MCF 10A (cell line): Measurements from ENCODE around the gene AJAP1. TPM values are rescaled to one million over a fixed set of nuclear protein-coding genes. Genes with fewer than 3 reads are reported as not detected.

Experiments
- BruUV-seq: library from RNA; stranded (reverse); fragments of 400-500 nt; replicated peaks from 2 replicates; lab custom pipeline; 2021; lab: Mats Ljungman, UMichigan
- CTCF ChIA-PET: fragments of 300-600 bp; sonication (Branson Sonifier 250); formaldehyde crosslinking; extraction: SDS; loops from one replicate; lab custom pipeline; 2021; ENCODE audit warnings: antibody characterized with exemption, inconsistent platforms; lab: Yijun Ruan, JAX
- POLR2A ChIA-PET: fragments of 300-600, 350-650 bp; sonication (Branson Sonifier 250); formaldehyde crosslinking; extraction: SDS; loops from one replicate; lab custom pipeline; 2020; ENCODE audit warnings: antibody characterized with exemption, inconsistent platforms; lab: Yijun Ruan, JAX
- DNase-seq: peaks from one replicate; pipeline ENCODE4 v3.0.0-alpha.2; 2018; ENCODE audit not compliant: unreplicated experiment
- H3K27ac Mint-ChIP-seq: one replicate; pipeline ENCODE4 v1.8.0; 2022; ENCODE audit warnings: mild to moderate bottlenecking, low read depth, mixed read lengths; ENCODE audit not compliant: unreplicated experiment
- H3K27me3 Mint-ChIP-seq: one replicate; pipeline ENCODE4 v1.8.0; 2022; ENCODE audit warnings: mixed read lengths; ENCODE audit not compliant: insufficient read depth, unreplicated experiment
- H3K36me3 Mint-ChIP-seq: one replicate; pipeline ENCODE4 v1.8.0; 2022; ENCODE audit warnings: mild to moderate bottlenecking, moderate library complexity, mixed read lengths; ENCODE audit not compliant: insufficient read depth, unreplicated experiment
- H3K4me1 Mint-ChIP-seq: one replicate; pipeline ENCODE4 v1.8.0; 2022; ENCODE audit warnings: mixed read lengths; ENCODE audit not compliant: insufficient read depth, unreplicated experiment
- H3K4me3 Mint-ChIP-seq: one replicate; pipeline ENCODE4 v1.8.0; 2022; ENCODE audit warnings: mild to moderate bottlenecking, moderate library complexity, mixed read lengths; ENCODE audit not compliant: unreplicated experiment
- H3K9me3 Mint-ChIP-seq: one replicate; pipeline ENCODE4 v1.8.0; 2022; ENCODE audit warnings: mixed read lengths; ENCODE audit not compliant: unreplicated experiment
- intact Hi-C: fragments of 100-400 bp; cut with micrococcal nuclease; formaldehyde crosslinking; loops from 2 replicates; pipeline ENCODE4 v1.14.1; 2022
- total RNA-seq: library from RNA; stranded (reverse); gene quantifications from 2 replicates; pipeline ENCODE4 v1.2.3, GENCODE V29; 2022
- TF ChIP-seq, protein P1 (sequence below): fragments of 200-600 bp; IDR thresholded peaks from one replicate; pipeline ENCODE4 v1.8.0; 2022; ENCODE audit warnings: antibody characterized with exemption, mild to moderate bottlenecking; ENCODE audit not compliant: unreplicated experiment

The AJAP1 gene
- total RNA-seq, 1 experiment from 2014 or later, result not detected

DNA sequence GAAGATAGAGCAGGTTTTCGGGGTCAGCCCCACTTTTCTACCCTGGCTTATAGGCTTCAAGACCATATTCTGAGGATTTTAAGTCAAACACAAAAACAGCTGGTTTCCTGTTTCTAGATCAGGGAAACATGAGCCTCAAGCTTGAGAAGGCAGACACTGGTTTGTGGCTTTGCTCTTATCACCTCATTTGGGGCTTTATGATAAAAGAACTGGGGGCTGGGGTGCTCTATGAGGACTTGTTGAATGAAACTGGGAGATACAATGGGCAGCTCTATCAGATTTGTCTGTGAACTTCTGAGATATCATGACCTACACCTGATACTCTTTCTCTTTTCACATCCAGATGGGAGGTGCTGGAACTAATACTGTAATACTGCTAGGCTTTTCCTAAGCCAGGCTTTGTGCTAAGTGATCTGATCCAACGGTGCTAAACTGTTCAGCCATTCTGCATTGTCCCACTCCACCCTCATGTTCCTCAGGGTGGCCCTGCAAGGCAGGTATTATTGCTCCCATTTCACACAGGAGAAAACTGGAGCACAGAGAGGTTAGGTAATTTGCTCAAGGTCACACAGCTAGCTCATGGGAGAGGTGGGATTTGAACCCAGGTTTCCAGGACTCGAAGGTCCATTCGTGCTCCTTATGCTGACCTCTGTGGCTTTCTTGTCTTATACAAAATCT is 6.6 kb downstream of the AJAP1 start:
- H3K27ac Mint-ChIP-seq, result no peak overlapping the region
- H3K4me1 Mint-ChIP-seq, result no peaks in the 10 kb centered on the region
- intact Hi-C loops, result no loop called here
- no peak for DNase-seq
- ChIA-PET POLR2A (no interaction called here), CTCF (interaction anchor here (1.1 kb wide), 1 partner anchor 10 kb away, joined by 3 read pairs; no protein-coding TSS in a partner anchor)
- TF ChIP-seq, protein P1, sequence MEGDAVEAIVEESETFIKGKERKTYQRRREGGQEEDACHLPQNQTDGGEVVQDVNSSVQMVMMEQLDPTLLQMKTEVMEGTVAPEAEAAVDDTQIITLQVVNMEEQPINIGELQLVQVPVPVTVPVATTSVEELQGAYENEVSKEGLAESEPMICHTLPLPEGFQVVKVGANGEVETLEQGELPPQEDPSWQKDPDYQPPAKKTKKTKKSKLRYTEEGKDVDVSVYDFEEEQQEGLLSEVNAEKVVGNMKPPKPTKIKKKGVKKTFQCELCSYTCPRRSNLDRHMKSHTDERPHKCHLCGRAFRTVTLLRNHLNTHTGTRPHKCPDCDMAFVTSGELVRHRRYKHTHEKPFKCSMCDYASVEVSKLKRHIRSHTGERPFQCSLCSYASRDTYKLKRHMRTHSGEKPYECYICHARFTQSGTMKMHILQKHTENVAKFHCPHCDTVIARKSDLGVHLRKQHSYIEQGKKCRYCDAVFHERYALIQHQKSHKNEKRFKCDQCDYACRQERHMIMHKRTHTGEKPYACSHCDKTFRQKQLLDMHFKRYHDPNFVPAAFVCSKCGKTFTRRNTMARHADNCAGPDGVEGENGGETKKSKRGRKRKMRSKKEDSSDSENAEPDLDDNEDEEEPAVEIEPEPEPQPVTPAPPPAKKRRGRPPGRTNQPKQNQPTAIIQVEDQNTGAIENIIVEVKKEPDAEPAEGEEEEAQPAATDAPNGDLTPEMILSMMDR, result no peak
- no peaks in the 10 kb centered on the region for H3K36me3 Mint-ChIP-seq
- H3K4me3 Mint-ChIP-seq, result no peak overlapping the region
- no peaks in the 10 kb centered on the region for H3K27me3 Mint-ChIP-seq
- BruUV-seq, result no TSS peak
- no peaks in the 10 kb centered on the region for H3K9me3 Mint-ChIP-seq

DNA sequence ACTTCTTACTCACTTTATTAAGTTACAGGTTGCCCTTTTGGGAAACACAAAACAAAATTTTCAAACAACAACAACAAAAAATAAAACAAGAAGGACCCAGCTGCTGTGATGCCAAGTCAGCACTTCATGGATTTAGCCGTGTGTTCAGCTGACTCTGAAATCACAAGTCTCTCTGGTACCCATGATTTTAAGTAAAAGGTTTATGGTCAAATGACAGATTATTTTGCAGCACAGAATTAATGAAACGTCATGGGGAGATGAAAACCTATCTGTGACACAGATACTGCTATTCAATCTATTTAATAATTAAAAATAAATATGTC is 7.1 kb downstream of the AJAP1 start:
- Mint-ChIP-seq H3K4me3 (no peak overlapping the region), H3K9me3 (no peaks in the 10 kb centered on the region), H3K27me3 (no peaks in the 10 kb centered on the region), H3K36me3 (no peaks in the 10 kb centered on the region), H3K4me1 (no peaks in the 10 kb centered on the region), H3K27ac (no peak overlapping the region)
- intact Hi-C loops, result no loop called here
- ChIA-PET CTCF (no interaction called here), POLR2A (no interaction called here)
- DNase-seq, result no peak
- BruUV-seq, result no TSS peak
- TF ChIP-seq, protein P1, result no peak

DNA sequence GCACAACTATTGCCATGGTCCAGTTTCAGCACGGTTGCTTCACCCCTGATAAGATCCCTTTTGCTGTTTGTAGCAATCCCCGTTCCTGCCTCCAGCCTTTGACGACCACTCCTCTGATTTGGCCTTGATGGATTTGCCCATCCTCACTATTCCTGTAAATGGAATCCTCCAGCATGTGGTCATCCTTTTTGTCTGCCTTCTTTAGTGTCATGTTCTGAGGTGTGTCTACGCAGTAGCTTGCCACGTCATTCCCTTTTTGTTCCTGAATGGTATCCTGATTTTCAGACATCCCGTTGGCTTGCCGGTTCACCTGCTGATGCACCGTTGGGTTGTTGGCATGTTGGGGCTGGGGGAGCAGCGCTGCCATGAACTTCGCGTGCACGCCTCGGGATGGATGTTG is 7.8 kb downstream of the AJAP1 start:
- H3K36me3 Mint-ChIP-seq, result no peaks in the 10 kb centered on the region
- no peaks in the 10 kb centered on the region for H3K4me1 Mint-ChIP-seq
- H3K4me3 Mint-ChIP-seq, result no peak overlapping the region
- intact Hi-C loops, result no loop called here
- ChIA-PET POLR2A (no interaction called here), CTCF (interaction anchor here (0.6 kb wide), 1 partner anchor 329 kb away, joined by 4 read pairs; no protein-coding TSS in a partner anchor)
- H3K9me3 Mint-ChIP-seq, result no peaks in the 10 kb centered on the region
- no TSS peak for BruUV-seq
- no peak overlapping the region for H3K27ac Mint-ChIP-seq
- H3K27me3 Mint-ChIP-seq, result no peaks in the 10 kb centered on the region
- DNase-seq, result no peak
- TF ChIP-seq, protein P1, result no peak

DNA sequence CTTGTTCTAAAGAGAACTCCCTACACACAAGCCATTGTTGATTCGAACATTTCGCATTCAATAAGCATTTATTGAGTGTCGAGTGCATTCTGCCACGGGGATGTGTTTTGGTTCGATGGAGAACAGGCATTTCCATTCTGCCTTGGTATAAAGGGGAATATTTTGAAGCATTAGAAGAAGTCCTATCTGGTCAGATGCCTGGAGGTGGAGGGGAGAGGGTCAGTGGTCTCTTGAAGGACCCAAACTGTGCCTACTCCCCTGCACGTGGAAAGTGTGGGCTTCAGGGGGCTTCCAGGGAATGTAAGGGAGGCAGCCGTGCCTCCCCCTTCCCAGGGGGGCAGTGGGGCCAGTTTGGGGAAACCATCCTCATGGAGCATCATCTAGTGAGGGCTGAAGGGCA is 8.3 kb downstream of the AJAP1 start:
- no peak overlapping the region for H3K27ac Mint-ChIP-seq
- no peaks in the 10 kb centered on the region for H3K4me1 Mint-ChIP-seq
- no TSS peak for BruUV-seq
- intact Hi-C loops, result no loop called here
- TF ChIP-seq, protein P1, result no peak
- DNase-seq, result no peak
- no peaks in the 10 kb centered on the region for H3K27me3 Mint-ChIP-seq
- H3K36me3 Mint-ChIP-seq, result no peaks in the 10 kb centered on the region
- ChIA-PET CTCF (interaction anchor here (0.6 to 0.7 kb wide), 2 partner anchors 328 to 805 kb away, joined by 3 to 4 read pairs; no protein-coding TSS in a partner anchor), POLR2A (no interaction called here)
- no peak overlapping the region for H3K4me3 Mint-ChIP-seq
- no peaks in the 10 kb centered on the region for H3K9me3 Mint-ChIP-seq
